PC-9 (cell line): ENCODE data around the gene SIX1. TPM values are rescaled to one million over a fixed set of nuclear protein-coding genes. Genes with fewer than 3 reads are reported as not detected.

Source experiments
- BruUV-seq: library from RNA; stranded (reverse); fragments of 400-500 nt; replicated peaks from 2 replicates; lab custom pipeline; 2021; lab: Mats Ljungman, UMichigan
- CTCF ChIA-PET: fragments of 300-600 bp; sonication (Branson Sonifier 250); formaldehyde crosslinking; loops from one replicate; lab custom pipeline; 2022; ENCODE audit warnings: antibody characterized with exemption; lab: Charles Lee
- POLR2A ChIA-PET: fragments of 300-600 bp; sonication (Branson Sonifier 250); formaldehyde crosslinking; loops from one replicate; lab custom pipeline; 2022; ENCODE audit warnings: antibody characterized with exemption; ENCODE audit not compliant: unreplicated experiment; lab: Charles Lee
- DNase-seq, 2 experiments: peaks; one replicate each; pipeline versions ENCODE4 v3.0.0 to v3.0.0-alpha.2; 2015 to 2022; ENCODE audit warnings: mixed read lengths in 1 of 2
- H2AFZ ChIP-seq: fragments of 200-600 bp; sonication (generic); 2 replicates; pipeline ENCODE4 v1.8.1; 2017; ENCODE audit warnings: antibody characterized with exemption
- H3F3A ChIP-seq: fragments of 200-600 bp; sonication (generic); 2 replicates; pipeline ENCODE4 v1.8.1; 2017; ENCODE audit warnings: antibody characterized with exemption, mild to moderate bottlenecking, low read depth; ENCODE audit not compliant: insufficient read depth
- H3K27ac ChIP-seq: fragments of 200-600 bp; sonication (generic); 2 replicates; pipeline ENCODE4 v1.6.1; 2016; ENCODE audit warnings: mixed run types
- H3K27me3 ChIP-seq: fragments of 200-600 bp; sonication (generic); 2 replicates; pipeline ENCODE4 v1.6.1; 2016; ENCODE audit warnings: low read depth, mixed run types; ENCODE audit not compliant: insufficient read depth
- H3K36me3 ChIP-seq: fragments of 200-600 bp; sonication (generic); 2 replicates; pipeline ENCODE4 v1.6.1; 2016; ENCODE audit warnings: low read depth, mixed run types
- H3K4me1 ChIP-seq: fragments of 200-600 bp; sonication (generic); replicated peaks from 2 replicates; pipeline ENCODE4 v1.6.1; 2016; ENCODE audit warnings: mixed run types; ENCODE audit not compliant: insufficient read depth
- H3K4me2 ChIP-seq: fragments of 200-600 bp; sonication (generic); 2 replicates; pipeline ENCODE4 v1.6.1; 2017; ENCODE audit warnings: mixed run types
- H3K4me3 ChIP-seq: fragments of 200-600 bp; sonication (generic); 2 replicates; pipeline ENCODE4 v1.6.1; 2016; ENCODE audit warnings: mixed run types
- H3K79me2 ChIP-seq: fragments of 200-600 bp; sonication (generic); 2 replicates; pipeline ENCODE4 v1.6.1; 2017; ENCODE audit warnings: low read depth, mixed run types
- H3K9me2 ChIP-seq: fragments of 200-600 bp; sonication (generic); 2 replicates; pipeline ENCODE4 v1.8.1; 2017; ENCODE audit warnings: mild to moderate bottlenecking; ENCODE audit not compliant: insufficient read depth
- H3K9me3 ChIP-seq: fragments of 200-600 bp; sonication (generic); 2 replicates; pipeline ENCODE4 v1.8.1; 2016; ENCODE audit warnings: low read depth; ENCODE audit not compliant: insufficient read depth
- H4K20me1 ChIP-seq: fragments of 200-600 bp; sonication (generic); 2 replicates; pipeline ENCODE4 v1.8.1; 2017; ENCODE audit not compliant: insufficient read depth
- EZH2 ChIP-seq: fragments of 200-600 bp; sonication (generic); IDR thresholded peaks from 2 replicates; pipeline ENCODE4 v1.8.0; 2017; ENCODE audit warnings: antibody characterized with exemption, low read depth
- intact Hi-C: fragments of 100-400 bp; cut with micrococcal nuclease; formaldehyde crosslinking; loops from one replicate; pipeline ENCODE4 v1.10.0; 2022; ENCODE audit not compliant: unreplicated experiment
- total RNA-seq: library from RNA; stranded (reverse); gene quantifications from 2 replicates; pipeline ENCODE4 v1.2.3, GENCODE V29; 2021
- TF ChIP-seq, protein P1 (sequence below): fragments of 200-600 bp; sonication (generic); conservative IDR thresholded peaks from 2 replicates; pipeline ENCODE4 v1.6.1; 2017; ENCODE audit warnings: mixed run types, antibody characterized with exemption, mild to moderate bottlenecking, moderate library complexity

Gene SIX1
- total RNA-seq, 1 experiment from 2014 or later: 8.1 TPM

DNA sequence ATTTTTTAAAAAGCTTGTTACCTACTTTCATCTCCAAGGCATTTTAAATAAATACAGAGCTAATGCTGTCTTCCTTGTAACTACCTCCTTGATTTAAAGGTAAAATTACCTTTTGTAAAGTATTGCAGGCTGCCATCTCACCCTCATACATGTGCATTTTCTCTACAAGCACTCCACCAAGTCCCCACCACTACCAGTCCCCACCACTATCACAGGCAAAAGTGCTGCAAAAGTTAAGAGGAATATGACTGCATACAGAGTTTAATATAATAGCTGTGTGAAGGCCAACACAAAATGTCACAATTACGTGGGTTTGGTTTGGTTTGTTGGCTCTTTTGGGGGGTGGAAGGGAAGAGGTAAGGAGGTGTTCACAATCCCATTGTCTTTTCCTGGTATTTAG lies 9.6 kb downstream of the SIX1 start:
- no peak for TF ChIP-seq EZH2
- TF ChIP-seq, protein P1, sequence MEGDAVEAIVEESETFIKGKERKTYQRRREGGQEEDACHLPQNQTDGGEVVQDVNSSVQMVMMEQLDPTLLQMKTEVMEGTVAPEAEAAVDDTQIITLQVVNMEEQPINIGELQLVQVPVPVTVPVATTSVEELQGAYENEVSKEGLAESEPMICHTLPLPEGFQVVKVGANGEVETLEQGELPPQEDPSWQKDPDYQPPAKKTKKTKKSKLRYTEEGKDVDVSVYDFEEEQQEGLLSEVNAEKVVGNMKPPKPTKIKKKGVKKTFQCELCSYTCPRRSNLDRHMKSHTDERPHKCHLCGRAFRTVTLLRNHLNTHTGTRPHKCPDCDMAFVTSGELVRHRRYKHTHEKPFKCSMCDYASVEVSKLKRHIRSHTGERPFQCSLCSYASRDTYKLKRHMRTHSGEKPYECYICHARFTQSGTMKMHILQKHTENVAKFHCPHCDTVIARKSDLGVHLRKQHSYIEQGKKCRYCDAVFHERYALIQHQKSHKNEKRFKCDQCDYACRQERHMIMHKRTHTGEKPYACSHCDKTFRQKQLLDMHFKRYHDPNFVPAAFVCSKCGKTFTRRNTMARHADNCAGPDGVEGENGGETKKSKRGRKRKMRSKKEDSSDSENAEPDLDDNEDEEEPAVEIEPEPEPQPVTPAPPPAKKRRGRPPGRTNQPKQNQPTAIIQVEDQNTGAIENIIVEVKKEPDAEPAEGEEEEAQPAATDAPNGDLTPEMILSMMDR: no peak
- no peaks in the 10 kb centered on the region for H3K27me3 ChIP-seq
- H3K79me2 ChIP-seq: no peaks in the 10 kb centered on the region
- no peak overlapping the region for H3K4me2 ChIP-seq
- ChIA-PET POLR2A (interaction anchor here (0.6 kb wide), 2 partner anchors 10 to 381 kb away, joined by 4 to 8 read pairs; no protein-coding TSS in a partner anchor), CTCF (no interaction called here)
- H2AFZ ChIP-seq: no peak overlapping the region
- no peaks in the 10 kb centered on the region for H3K9me3 ChIP-seq
- no TSS peak for BruUV-seq
- intact Hi-C loops: no loop called here
- H3K4me3 ChIP-seq: no peak overlapping the region
- DNase-seq: no peak
- no peaks in the 10 kb centered on the region for H4K20me1 ChIP-seq
- no peaks in the 10 kb centered on the region for H3K9me2 ChIP-seq
- peaks cover 3% of the 10 kb centered on the region; the same call in 1 of the 2 replicates for H3K36me3 ChIP-seq
- H3F3A ChIP-seq: no peaks in the 10 kb centered on the region
- H3K4me1 ChIP-seq: no peaks in the 10 kb centered on the region
- no peak overlapping the region for H3K27ac ChIP-seq

DNA sequence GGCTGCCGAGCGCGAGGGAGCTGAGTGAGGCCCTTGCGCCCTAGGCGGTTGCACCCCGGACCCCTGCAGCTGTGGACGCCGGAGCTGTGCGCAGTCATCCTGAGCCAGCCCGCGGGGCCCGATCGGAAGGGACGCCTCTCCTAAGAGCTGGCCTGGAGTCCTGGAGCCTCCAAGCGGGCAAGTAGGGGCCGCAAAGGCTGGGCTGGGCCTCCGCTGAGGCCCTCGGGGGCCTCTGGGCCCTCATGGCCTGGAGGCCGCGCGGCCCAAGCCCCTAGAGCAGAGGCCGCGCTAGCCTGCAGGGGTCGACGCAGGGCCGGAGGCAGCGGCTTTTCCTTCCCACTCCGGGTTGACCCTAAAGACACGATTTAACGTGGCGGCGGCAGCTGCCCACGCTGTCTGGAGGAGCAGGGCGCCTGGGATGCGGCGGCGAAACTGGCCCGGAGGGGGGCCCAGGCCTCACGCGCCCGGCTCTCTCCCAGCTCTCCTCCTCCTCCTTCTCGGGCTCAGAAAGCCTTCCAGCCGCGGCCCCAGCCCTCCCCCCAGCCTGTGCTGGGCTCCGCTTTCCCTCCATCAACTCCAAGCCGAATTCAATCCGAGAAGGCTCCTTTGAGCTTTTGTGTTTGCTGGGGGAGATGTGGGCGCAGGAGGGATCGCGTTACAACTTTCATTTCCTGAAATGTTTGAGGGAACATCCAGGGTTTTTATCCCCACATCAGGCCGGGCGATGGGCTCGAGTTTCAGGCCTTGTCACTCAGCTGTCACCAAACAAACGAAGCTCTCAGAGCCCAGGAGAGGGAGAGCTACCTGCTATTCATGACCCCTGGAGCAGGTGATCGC lies 11.6 kb downstream of the SIX1 start:
- Histone ChIP-seq H3K9me2 (no peaks in the 10 kb centered on the region), H3K4me1 (no peaks in the 10 kb centered on the region), H3K9me3 (no peaks in the 10 kb centered on the region), H4K20me1 (no peaks in the 10 kb centered on the region), H3K27ac (no peak overlapping the region), H3F3A (no peaks in the 10 kb centered on the region), H3K79me2 (no peaks in the 10 kb centered on the region), H2AFZ (no peak overlapping the region), H3K4me3 (no peak overlapping the region), H3K36me3 (no peaks in the 10 kb centered on the region), H3K4me2 (no peak overlapping the region), H3K27me3 (no peaks in the 10 kb centered on the region)
- no peak for TF ChIP-seq EZH2
- TF ChIP-seq, protein P1: no peak
- intact Hi-C loops: no loop called here
- no peak for DNase-seq
- BruUV-seq: no TSS peak
- ChIA-PET CTCF (interaction anchor here (1.1 kb wide), 1 partner anchor 19 kb away, joined by 3 read pairs; no protein-coding TSS in a partner anchor), POLR2A (interaction anchor here (0.7 kb wide), 1 partner anchor 170 kb away, joined by 3 read pairs; no protein-coding TSS in a partner anchor)

DNA sequence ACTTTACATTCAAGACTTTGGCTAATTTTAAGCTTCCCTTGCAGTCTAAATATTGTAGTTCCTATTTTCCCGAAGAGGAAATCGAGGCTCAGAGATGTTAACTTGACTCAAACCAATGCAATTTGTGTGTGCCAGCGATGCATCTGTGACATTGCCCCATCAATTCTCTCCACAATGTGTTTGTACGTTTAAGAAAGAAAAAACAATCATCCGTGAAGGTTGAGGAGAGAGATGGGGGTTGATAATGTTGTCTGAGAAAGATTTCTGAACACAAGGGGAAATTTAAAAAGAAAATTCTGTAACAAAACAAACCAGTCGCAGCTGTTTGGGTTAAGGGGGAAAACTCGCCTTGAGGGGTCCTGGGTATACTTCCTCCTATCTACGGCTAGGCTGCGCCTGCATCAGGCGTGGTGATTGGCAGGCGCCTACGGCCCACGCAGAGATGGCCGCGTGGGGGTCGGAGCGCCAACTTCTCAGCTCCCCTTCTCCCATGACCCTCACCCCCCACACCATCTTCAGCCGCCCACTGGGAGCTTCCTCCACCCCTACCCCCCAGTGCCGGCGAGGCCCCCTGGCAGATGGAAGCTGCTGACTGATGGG lies 12.3 kb downstream of the SIX1 start:
- intact Hi-C loops: no loop called here
- Histone ChIP-seq H3K9me2 (no peaks in the 10 kb centered on the region), H3K9me3 (no peaks in the 10 kb centered on the region), H3K79me2 (no peaks in the 10 kb centered on the region), H3K4me2 (no peak overlapping the region), H3K36me3 (no peaks in the 10 kb centered on the region), H3K4me3 (no peak overlapping the region), H2AFZ (no peak overlapping the region), H3K4me1 (no peaks in the 10 kb centered on the region), H3K27ac (no peak overlapping the region), H3K27me3 (no peaks in the 10 kb centered on the region), H4K20me1 (no peaks in the 10 kb centered on the region), H3F3A (no peaks in the 10 kb centered on the region)
- POLR2A ChIA-PET: no interaction called here
- TF ChIP-seq EZH2: no peak
- TF ChIP-seq, protein P1: no peak
- no peak for DNase-seq
- BruUV-seq: no TSS peak
- CTCF ChIA-PET: interaction anchor here (1.1 kb wide), 1 partner anchor 20 kb away, joined by 3 read pairs; no protein-coding TSS in a partner anchor
